ENCODE measurements around the gene UTY. TPM values are rescaled to one million over a fixed set of nuclear protein-coding genes. Genes with fewer than 3 reads are reported as not detected.

Gene UTY
- total and polyA plus RNA-seq, 10 of the 15 experiments (the other 5 are each of a cell fraction or from before 2014, with no cell fraction given): 0.13 TPM; not detected in 9

GRCh38 chrY:13368513-13368845 is 111.4 kb downstream of the UTY start (continued):
- TF ChIP-seq BCL3 (IDR thresholded peaks at IDR 0.05; ENCODE audit: borderline replicate concordance, insufficient read depth, low read depth, low read length, poor library complexity, severe bottlenecking): no peak
- TF ChIP-seq ZNF217 (IDR thresholded peaks at IDR 0.05): no peak
- TF ChIP-seq RB1 (IDR thresholded peaks at IDR 0.05; ENCODE audit: borderline replicate concordance): no peak
- no peak for TF ChIP-seq E4F1 (IDR thresholded peaks at IDR 0.05; ENCODE audit: borderline replicate concordance, partially characterized antibody)
- TF ChIP-seq ASH2L (IDR thresholded peaks at IDR 0.05; ENCODE audit: borderline replicate concordance, low read depth): no peak
- TF ChIP-seq MYB (IDR thresholded peaks at IDR 0.05; ENCODE audit: borderline replicate concordance, low read depth, low read length): no peak
- no peak for TF ChIP-seq NR2C2 (IDR thresholded peaks at IDR 0.05; ENCODE audit: borderline replicate concordance, control insufficient read depth, insufficient read length, low read depth)
- TF ChIP-seq SMAD1 (IDR thresholded peaks at IDR 0.05; ENCODE audit: low read depth, partially characterized antibody): no peak
- TF ChIP-seq NFXL1 (IDR thresholded peaks at IDR 0.05; ENCODE audit: borderline replicate concordance): no peak
- no peak for TF ChIP-seq BMI1 (IDR thresholded peaks at IDR 0.05; ENCODE audit: borderline replicate concordance)

GRCh38 chrY:13363641-13364040 is 116.2 kb downstream of the UTY start:
- in situ Hi-C loops (cut with MboI): no loop called here
- no peaks in the 10 kb centered on the region for H4K20me1 ChIP-seq (ENCODE audit: control insufficient read depth, insufficient read depth)
- no peaks in the 10 kb centered on the region for H3K36me3 ChIP-seq (ENCODE audit: control insufficient read depth in 2 of 2, insufficient read depth in 2 of 2, low read length in 1 of 2)
- H3K27ac ChIP-seq (ENCODE audit: control insufficient read depth, insufficient read depth): no peak overlapping the region
- ATAC-seq (no peak), FAIRE-seq (no peak), DNase-seq (ENCODE audit: low read depth, low spot score) (no peak)
- no peaks in the 10 kb centered on the region for H3K4me1 ChIP-seq (ENCODE audit: control insufficient read depth, insufficient read depth, low read length)
- SMC1A ChIA-PET (ENCODE audit: uncharacterized antibody, unreplicated experiment): no interaction called here
- H3K4me3 ChIP-seq: no peak overlapping the region
- BruUV-seq (replicated peaks): no TSS peak
- no CpG with 5 or more reads among the region's 2 CpGs for WGBS (ENCODE audit: insufficient coverage, insufficient replicate concordance, low lambda C conversion rate, missing lambda C conversion rate)
- intact Hi-C loops (cut with micrococcal nuclease; ENCODE audit: unreplicated experiment): no loop called here
- CTCF ChIA-PET: no interaction called here
- H3K9me3 ChIP-seq (replicated peaks; ENCODE audit: control insufficient read depth, insufficient read depth, low read length): no peaks in the 10 kb centered on the region
- H3K9ac ChIP-seq (ENCODE audit: control insufficient read depth, insufficient read depth, low read length): no peak overlapping the region
- H3K4me2 ChIP-seq (ENCODE audit: control insufficient read depth, insufficient read depth): no peak overlapping the region
- POLR2A ChIA-PET: no interaction called here
- no peaks in the 10 kb centered on the region for H3K27me3 ChIP-seq (replicated peaks in 1 of 2; ENCODE audit: control insufficient read depth in 2 of 2, insufficient read depth in 2 of 2, low read length in 1 of 2)
- RAD21 ChIA-PET (ENCODE audit: unreplicated experiment): no interaction called here
- no peak overlapping the region for H2AFZ ChIP-seq (ENCODE audit: control insufficient read depth, low read depth, low read length)
- H3K79me2 ChIP-seq (ENCODE audit: control insufficient read depth, insufficient read depth, low read length): no peaks in the 10 kb centered on the region
- TF ChIP-seq HSF1 (IDR thresholded peaks at IDR 0.05; ENCODE audit: low read depth, low read length) (no peak), FOXM1 (IDR thresholded peaks at IDR 0.05; ENCODE audit: low read depth, low read length) (no peak), E2F4 (IDR thresholded peaks at IDR 0.05; ENCODE audit: low read depth, low read length) (no peak), ETV6 (conservative IDR thresholded peaks at IDR 0.05 in 1 of 2, IDR thresholded peaks at IDR 0.05 in 1 of 2; ENCODE audit: borderline replicate concordance in 1 of 2, low read depth in 1 of 2) (no peak), ASH2L (IDR thresholded peaks at IDR 0.05; ENCODE audit: borderline replicate concordance, low read depth) (no peak), MAX (IDR thresholded peaks at IDR 0.05; ENCODE audit: low read depth, low read length) (no peak), ZNF274 (IDR thresholded peaks at IDR 0.05; ENCODE audit: insufficient read depth, insufficient read length) (no peak), FOXK2 (IDR thresholded peaks at IDR 0.05) (no peak)
